ENCODE data around the gene CLGN. TPM values are rescaled to one million over a fixed set of nuclear protein-coding genes. Genes with fewer than 3 reads are reported as not detected.
A peak's percentile ranks its signal among the peaks of the same experiment; 100 is the strongest.

The CLGN gene
- total RNA-seq, 3 donors from 2014 or later: not detected

- Mint-ChIP-seq H3K27me3 (ENCODE audit: low read depth) (no peaks in the 10 kb centered on the region), H3K4me3 (no peak overlapping the region), H3K9me3 (no peaks in the 10 kb centered on the region), H3K36me3 (ENCODE audit: insufficient read depth) (no peaks in the 10 kb centered on the region), H3K4me1 (ENCODE audit: low read depth) (no peaks in the 10 kb centered on the region)
- no peak for ATAC-seq
- DNase-seq: no peak
Observed at GRCh38 chr4:140361099-140361498, 66.3 kb downstream of the CLGN start.

DNA sequence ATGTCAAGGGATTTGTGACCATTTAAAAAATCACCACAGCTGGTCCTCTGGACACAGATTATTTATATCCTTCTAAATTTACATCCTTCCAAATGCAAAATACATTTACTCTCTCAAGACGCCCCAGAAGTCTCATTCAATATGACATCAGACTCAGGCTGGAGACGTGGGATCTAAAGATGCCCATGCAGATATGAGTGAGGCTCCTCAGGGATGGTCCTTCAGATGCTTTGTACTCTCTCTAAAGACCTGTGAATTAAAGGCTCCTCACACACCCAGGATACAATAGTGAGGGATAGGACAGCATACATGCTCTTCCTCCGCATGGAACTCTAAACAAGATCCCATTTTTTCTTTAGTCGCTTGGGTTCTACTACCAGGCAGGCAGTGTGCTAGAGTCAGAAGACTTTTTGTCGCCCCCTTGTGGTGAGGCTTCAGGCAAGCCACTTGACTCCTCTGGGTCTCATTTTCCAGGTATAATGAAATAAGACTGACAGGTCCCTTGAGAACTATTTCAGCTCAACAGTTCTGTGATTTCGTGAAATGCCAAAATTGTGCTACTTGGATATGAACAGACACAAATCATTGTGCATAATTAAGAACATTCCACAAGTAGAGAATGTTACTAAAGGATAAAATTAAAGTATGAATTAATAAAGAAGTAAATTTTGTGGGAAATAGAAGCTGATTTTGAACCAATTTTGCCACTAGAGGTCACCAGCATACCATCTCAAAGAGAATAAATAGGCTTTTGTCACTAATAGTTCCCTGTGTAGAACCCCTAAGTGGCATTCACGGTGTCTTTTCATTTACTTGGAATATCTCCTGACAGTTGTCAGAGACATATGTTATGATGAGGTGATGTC, 67.7 kb downstream of the CLGN start:
- Mint-ChIP-seq H3K4me3 (no peak overlapping the region), H3K9me3 (no peaks in the 10 kb centered on the region), H3K27me3 (ENCODE audit: low read depth) (no peaks in the 10 kb centered on the region), H3K4me1 (ENCODE audit: low read depth) (no peaks in the 10 kb centered on the region), H3K36me3 (ENCODE audit: insufficient read depth) (no peaks in the 10 kb centered on the region)
- ATAC-seq (peak; percentile 90 to 94), DNase-seq (peak; percentile 80)

- no peaks in the 10 kb centered on the region for H3K27me3 Mint-ChIP-seq (ENCODE audit: low read depth)
- ATAC-seq: no peak
Observed at GRCh38 chr4:140358281-140358680, 69.2 kb downstream of the CLGN start.

DNA sequence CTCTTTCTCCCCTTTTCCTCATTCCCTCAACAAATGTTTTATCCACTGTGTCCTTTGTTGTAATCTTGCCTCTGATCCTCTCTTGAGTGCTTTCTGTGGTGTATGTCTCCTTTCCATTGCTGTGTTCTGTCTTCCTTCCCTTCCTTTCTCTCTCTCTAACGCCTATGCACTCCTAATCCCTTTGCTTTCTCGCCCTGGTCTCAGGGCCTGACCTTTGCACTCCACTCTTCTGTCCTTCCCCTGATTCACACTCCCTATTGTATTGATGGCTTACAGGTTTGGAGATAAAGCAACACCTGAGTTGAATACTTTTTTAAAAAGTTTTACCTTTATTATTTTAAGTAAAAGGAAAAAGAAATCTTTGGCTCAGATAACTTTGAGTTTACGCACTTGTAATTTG, 69.6 kb downstream of the CLGN start:
- no peak for ATAC-seq
- no peaks in the 10 kb centered on the region for H3K9me3 Mint-ChIP-seq
- no peaks in the 10 kb centered on the region for H3K36me3 Mint-ChIP-seq (ENCODE audit: insufficient read depth)

More at GRCh38 chr4:140358281-140358680, 69.2 kb downstream of the CLGN start:
- no peak for DNase-seq
- no peaks in the 10 kb centered on the region for H3K9me3 Mint-ChIP-seq
- H3K4me1 Mint-ChIP-seq (ENCODE audit: low read depth): peaks cover 11% of the 10 kb centered on the region
- H3K36me3 Mint-ChIP-seq (ENCODE audit: insufficient read depth): no peaks in the 10 kb centered on the region
- no peak overlapping the region for H3K4me3 Mint-ChIP-seq

GRCh38 chr4:140355288-140355687, 72.2 kb downstream of the CLGN start:
- no peak for DNase-seq
- no peak overlapping the region for H3K4me3 Mint-ChIP-seq
- H3K36me3 Mint-ChIP-seq (ENCODE audit: insufficient read depth): no peaks in the 10 kb centered on the region
- H3K27me3 Mint-ChIP-seq (ENCODE audit: low read depth): no peaks in the 10 kb centered on the region
- no peak for ATAC-seq
- H3K9me3 Mint-ChIP-seq: no peaks in the 10 kb centered on the region
- H3K4me1 Mint-ChIP-seq (ENCODE audit: low read depth): peaks cover 11% of the 10 kb centered on the region

More for the DNA sequence above, 69.6 kb downstream of the CLGN start:
- DNase-seq: no peak
- Mint-ChIP-seq H3K4me1 (ENCODE audit: low read depth) (peaks cover 11% of the 10 kb centered on the region), H3K4me3 (no peak overlapping the region), H3K27me3 (ENCODE audit: low read depth) (no peaks in the 10 kb centered on the region)

GRCh38 chr4:140353786-140354185, 73.7 kb downstream of the CLGN start:
- ATAC-seq (no peak), DNase-seq (no peak)
- Mint-ChIP-seq H3K4me3 (no peak overlapping the region), H3K36me3 (ENCODE audit: insufficient read depth) (no peaks in the 10 kb centered on the region), H3K4me1 (ENCODE audit: low read depth) (peaks cover 11% of the 10 kb centered on the region), H3K9me3 (no peaks in the 10 kb centered on the region), H3K27me3 (ENCODE audit: low read depth) (peaks cover 2% of the 10 kb centered on the region)

DNA sequence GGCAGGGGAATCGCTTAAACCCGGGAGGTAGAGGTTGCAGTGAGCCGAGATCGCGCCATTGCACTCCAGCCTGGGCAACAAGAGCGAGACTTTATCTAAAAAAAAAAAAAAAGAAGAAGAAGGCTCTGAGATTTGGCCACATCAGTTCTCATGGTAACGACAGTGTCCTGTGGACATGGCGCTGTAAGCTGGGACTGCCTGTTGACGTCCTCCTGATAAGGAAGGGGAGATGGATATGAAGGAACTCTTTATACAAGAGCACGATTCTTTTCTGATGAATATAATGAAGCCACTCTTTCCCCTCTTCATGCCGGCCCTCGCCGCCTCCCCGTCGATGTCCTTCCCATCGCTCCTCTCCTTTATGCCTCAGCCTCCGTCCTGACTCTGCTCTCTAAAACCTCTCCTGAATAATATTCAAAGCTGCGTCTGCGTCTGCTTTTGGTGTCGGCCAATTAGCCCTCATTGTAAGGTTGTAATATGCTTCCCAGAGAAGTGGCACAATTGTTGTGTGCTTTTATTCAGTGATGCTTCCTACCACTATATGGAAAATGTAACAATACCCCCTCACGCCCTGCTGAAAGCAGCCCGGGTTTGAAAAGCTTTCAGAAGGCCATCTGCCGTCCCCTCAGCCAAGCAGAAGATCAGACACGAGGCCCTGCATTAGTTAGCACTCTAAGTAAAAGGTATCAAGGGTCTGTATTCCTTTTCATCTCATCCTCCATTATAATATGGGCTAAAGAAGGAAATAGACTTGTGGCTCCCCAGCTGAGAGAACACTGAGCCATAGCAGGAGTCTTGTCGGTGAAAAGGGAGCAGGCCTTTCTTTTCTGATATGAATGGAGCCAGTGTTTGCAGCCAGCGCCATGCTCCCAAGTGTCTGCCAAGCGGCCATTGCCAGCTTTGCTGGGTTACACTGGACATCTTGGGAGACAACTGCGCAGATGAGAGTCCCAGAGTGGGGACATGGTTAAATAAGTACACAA, 76.1 kb downstream of the CLGN start:
- H3K4me3 Mint-ChIP-seq: no peak overlapping the region
- peaks cover 2% of the 10 kb centered on the region for H3K27me3 Mint-ChIP-seq (ENCODE audit: low read depth)
- no peaks in the 10 kb centered on the region for H3K9me3 Mint-ChIP-seq
- no peak for ATAC-seq
- no peak for DNase-seq
- no peaks in the 10 kb centered on the region for H3K36me3 Mint-ChIP-seq (ENCODE audit: insufficient read depth)
- H3K4me1 Mint-ChIP-seq (ENCODE audit: low read depth): peaks cover 11% of the 10 kb centered on the region

GRCh38 chr4:140349816-140350215, 77.6 kb downstream of the CLGN start:
- Mint-ChIP-seq H3K27me3 (ENCODE audit: low read depth) (peaks cover 2% of the 10 kb centered on the region), H3K36me3 (ENCODE audit: insufficient read depth) (no peaks in the 10 kb centered on the region), H3K9me3 (no peaks in the 10 kb centered on the region), H3K4me1 (ENCODE audit: low read depth) (peaks cover 11% of the 10 kb centered on the region), H3K4me3 (no peak overlapping the region)
- ATAC-seq (no peak), DNase-seq (no peak)

DNA sequence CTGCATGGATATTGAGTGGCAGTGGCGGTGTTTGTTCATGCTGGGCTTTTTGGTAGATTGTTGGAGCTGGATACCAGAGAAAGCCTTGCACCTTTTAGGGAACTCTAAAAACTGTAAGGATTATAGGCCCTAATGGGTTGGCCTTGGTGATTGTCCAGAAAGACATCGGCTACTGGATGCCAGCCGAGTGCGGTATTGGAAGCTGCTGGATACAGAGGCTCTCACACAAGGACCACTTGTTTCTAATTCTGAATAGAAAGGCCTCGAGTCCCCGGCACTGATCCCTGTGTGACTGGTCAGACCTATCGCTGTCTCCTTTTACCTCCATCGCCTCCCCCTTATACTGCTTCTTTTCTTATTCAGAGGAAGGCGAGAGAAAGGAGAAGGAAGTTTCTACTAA, 81.3 kb downstream of the CLGN start:
- Mint-ChIP-seq H3K27me3 (ENCODE audit: low read depth) (peaks cover 18% of the 10 kb centered on the region), H3K4me1 (ENCODE audit: low read depth) (peaks cover 2% of the 10 kb centered on the region), H3K4me3 (no peak overlapping the region), H3K36me3 (ENCODE audit: insufficient read depth) (no peaks in the 10 kb centered on the region), H3K9me3 (no peaks in the 10 kb centered on the region)
- DNase-seq (no peak), ATAC-seq (no peak)

DNA sequence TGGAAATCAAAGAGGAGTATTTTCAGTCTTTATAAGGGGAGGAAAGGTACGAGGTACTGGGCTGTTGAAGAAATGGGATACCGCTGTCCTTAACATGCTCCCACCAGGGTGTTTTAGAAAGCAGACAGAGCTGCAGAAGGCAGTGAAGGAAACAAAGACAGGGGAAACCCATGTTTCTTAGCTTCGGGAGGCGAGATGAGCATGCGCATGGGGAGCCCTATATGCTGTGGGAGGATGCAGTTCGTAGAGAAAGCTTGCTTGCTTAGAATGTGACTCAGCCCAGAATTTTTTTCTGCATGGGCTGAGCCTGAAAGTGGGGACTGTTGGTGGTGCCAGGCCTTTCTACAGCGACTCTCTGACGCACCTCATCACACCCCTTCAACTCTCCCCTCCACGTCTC, 82.8 kb downstream of the CLGN start:
- DNase-seq (no peak), ATAC-seq (no peak)
- Mint-ChIP-seq H3K27me3 (ENCODE audit: low read depth) (peaks cover 21% of the 10 kb centered on the region), H3K4me3 (no peak overlapping the region), H3K9me3 (no peaks in the 10 kb centered on the region), H3K4me1 (ENCODE audit: low read depth) (peaks cover 2% of the 10 kb centered on the region), H3K36me3 (ENCODE audit: insufficient read depth) (no peaks in the 10 kb centered on the region)

DNA sequence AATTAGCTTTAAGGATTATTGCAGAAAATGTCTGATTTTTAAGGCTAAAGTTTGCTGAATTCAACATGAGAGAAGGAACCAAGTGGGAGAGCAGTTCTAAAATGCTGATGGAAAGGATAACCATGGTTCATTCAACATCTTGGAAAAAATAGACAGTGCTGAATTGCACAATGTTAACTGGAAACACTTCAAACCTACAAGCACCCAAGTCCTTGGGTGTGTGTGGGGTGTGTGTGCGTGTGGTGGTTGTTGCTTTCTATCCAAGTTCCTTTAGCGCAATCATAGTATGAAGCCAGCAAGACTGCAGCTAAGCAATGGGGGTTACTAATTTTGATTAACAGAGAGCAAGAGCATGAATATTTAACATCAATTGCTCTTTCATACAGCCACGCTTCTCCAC, 83.3 kb downstream of the CLGN start:
- peaks cover 2% of the 10 kb centered on the region for H3K4me1 Mint-ChIP-seq (ENCODE audit: low read depth)
- no peak for ATAC-seq
- H3K27me3 Mint-ChIP-seq (ENCODE audit: low read depth): peaks cover 19% of the 10 kb centered on the region
- no peaks in the 10 kb centered on the region for H3K9me3 Mint-ChIP-seq
- H3K4me3 Mint-ChIP-seq: no peak overlapping the region
- DNase-seq: no peak
- H3K36me3 Mint-ChIP-seq (ENCODE audit: insufficient read depth): no peaks in the 10 kb centered on the region

- peaks cover 19% of the 10 kb centered on the region for H3K27me3 Mint-ChIP-seq (ENCODE audit: low read depth)
- H3K4me1 Mint-ChIP-seq (ENCODE audit: low read depth): peaks cover 2% of the 10 kb centered on the region
- no peak for DNase-seq
- no peak overlapping the region for H3K4me3 Mint-ChIP-seq
- no peaks in the 10 kb centered on the region for H3K36me3 Mint-ChIP-seq (ENCODE audit: insufficient read depth)
- ATAC-seq: no peak
- no peaks in the 10 kb centered on the region for H3K9me3 Mint-ChIP-seq
Observed at GRCh38 chr4:140343303-140343702, 84.1 kb downstream of the CLGN start.

DNA sequence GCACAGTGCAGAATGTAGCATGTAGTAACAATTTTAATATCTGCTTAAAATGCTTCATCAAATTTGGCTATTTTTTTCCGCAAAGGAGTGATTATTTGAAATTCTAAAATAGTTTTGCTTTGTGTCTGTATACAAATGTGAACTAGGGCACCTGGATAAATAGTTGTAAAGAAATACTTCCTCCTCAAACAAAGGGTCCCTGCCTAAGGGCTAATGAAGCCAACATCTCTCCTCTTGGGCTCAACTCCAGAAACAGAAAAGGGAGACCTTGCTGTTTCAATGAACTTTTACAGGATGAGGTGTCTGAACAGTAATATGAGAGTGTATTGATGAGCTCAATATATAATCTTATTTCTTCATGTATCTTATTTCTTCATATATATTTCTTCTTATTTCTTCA, 84.8 kb downstream of the CLGN start:
- no peaks in the 10 kb centered on the region for H3K9me3 Mint-ChIP-seq
- no peaks in the 10 kb centered on the region for H3K36me3 Mint-ChIP-seq (ENCODE audit: insufficient read depth)
- no peak for DNase-seq
- peaks cover 22% of the 10 kb centered on the region for H3K27me3 Mint-ChIP-seq (ENCODE audit: low read depth)
- no peak for ATAC-seq
- H3K4me1 Mint-ChIP-seq (ENCODE audit: low read depth): peaks cover 2% of the 10 kb centered on the region
- H3K4me3 Mint-ChIP-seq: no peak overlapping the region
